Fibroblast of skin of right biceps (primary cell): Measurements from ENCODE around the gene RARRES1.
A peak's percentile ranks its signal among the peaks of the same experiment; 100 is the strongest.

Source experiments
- DNase-seq: peaks from one replicate; pipeline ENCODE4 v3.0.0-alpha.2; 2013

RARRES1 gene

GRCh38 chr3:158731938-158732855, at the start of gene RARRES1:
Gene RARRES1, minus strand, starts transcription at chr3:158732457. Its CDS starts 42 bp downstream, at chr3:158732415.
- DNase-seq, result peak; percentile 51

GRCh38 chr3:158781849-158782248, 49.6 kb upstream of the RARRES1 start:
- DNase-seq, result no peak

GRCh38 chr3:158781191-158781590, 48.9 kb upstream of the RARRES1 start:
- DNase-seq, result no peak

GRCh38 chr3:158780766-158781165, 48.5 kb upstream of the RARRES1 start:
- no peak for DNase-seq

- DNase-seq, result no peak
Measured at GRCh38 chr3:158777161-158777873, 45.1 kb upstream of the RARRES1 start.

GRCh38 chr3:158776531-158776930, 44.3 kb upstream of the RARRES1 start:
- no peak for DNase-seq

GRCh38 chr3:158775426-158776410, 43.5 kb upstream of the RARRES1 start:
- DNase-seq, result no peak

GRCh38 chr3:158774965-158775364, 42.7 kb upstream of the RARRES1 start:
- no peak for DNase-seq

- DNase-seq, result peak; percentile 26
Measured at GRCh38 chr3:158773845-158774830, 41.9 kb upstream of the RARRES1 start.

- DNase-seq, result no peak
Measured at GRCh38 chr3:158773166-158773565, 40.9 kb upstream of the RARRES1 start.

- DNase-seq, result no peak
Measured at GRCh38 chr3:158771982-158772381, 39.7 kb upstream of the RARRES1 start.

- DNase-seq, result no peak
Measured at GRCh38 chr3:158771577-158771976, 39.3 kb upstream of the RARRES1 start.

- no peak for DNase-seq
Measured at GRCh38 chr3:158770741-158771350, 38.6 kb upstream of the RARRES1 start.

GRCh38 chr3:158769952-158770740, 37.9 kb upstream of the RARRES1 start:
- DNase-seq, result peak; percentile 85

GRCh38 chr3:158769549-158769948, 37.3 kb upstream of the RARRES1 start:
- DNase-seq, result no peak

GRCh38 chr3:158768881-158769543, 36.8 kb upstream of the RARRES1 start:
- peak; percentile 94 for DNase-seq

- peak; percentile 62 for DNase-seq
Measured at GRCh38 chr3:158768361-158768787, 36.1 kb upstream of the RARRES1 start.

- DNase-seq, result no peak
Measured at GRCh38 chr3:158766364-158766763, 34.1 kb upstream of the RARRES1 start.

GRCh38 chr3:158765518-158766205, 33.4 kb upstream of the RARRES1 start:
- DNase-seq, result peak; percentile 55
